ENCODE data around the gene NCOA4.
"Not testable (repeated sequence)": the region's sequence is repeated elsewhere in the genome, so short reads cannot be mapped to it uniquely, and the experiment has no call there.

Gene NCOA4

DNA sequence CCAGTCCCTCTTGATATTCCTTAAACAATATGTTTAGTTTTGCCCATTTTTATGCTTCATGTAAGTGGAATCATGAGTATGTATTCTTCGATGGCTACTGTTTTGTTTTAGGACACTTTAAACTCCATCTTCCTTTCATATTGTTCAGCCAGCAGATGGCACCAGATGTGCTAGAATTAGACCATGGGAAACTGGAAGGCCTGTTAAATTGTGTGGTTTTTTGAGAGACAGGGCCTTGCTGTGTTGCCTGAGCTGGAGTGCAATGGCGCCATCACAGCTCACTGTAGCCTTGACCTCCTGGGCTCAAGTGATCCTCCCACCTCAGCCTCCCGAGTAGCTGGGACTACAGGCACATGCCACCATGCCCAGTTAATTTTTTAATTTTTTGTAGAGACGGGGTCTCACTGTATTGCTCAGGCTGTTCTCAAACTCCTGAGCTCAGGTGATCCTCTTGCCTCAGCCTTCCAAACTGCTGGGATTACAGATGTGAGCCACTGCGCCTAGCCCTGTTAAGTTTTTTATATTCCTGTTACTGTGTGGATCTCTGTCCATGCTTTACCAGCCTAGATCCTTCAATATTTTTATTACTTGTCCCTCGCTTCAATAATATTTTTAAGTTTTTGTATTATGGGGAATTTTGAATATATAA is 46.8 kb downstream of the NCOA4 start:
- H3K36me3 ChIP-seq (ENCODE audit: control insufficient read depth in 2 of 2, insufficient read depth in 1 of 2, low read length in 2 of 2) = peaks cover 0 to 35% of the 10 kb centered on the region in 2 experiments; a peak in 2 of 3 replicates
- POLR2A ChIA-PET; CTCF ChIA-PET; H3K9me3 ChIP-seq (ENCODE audit: control insufficient read depth, insufficient read depth, low read depth, low read length); H3K4me3 ChIP-seq (ENCODE audit: low read depth, low read length); H3K4me1 ChIP-seq (ENCODE audit: control insufficient read depth, insufficient read depth, low read length); H3K27ac ChIP-seq (ENCODE audit: extremely low read depth, low read depth, low read length): not testable (repeated sequence)
- TF ChIP-seq CTCF (tag by site-specific recombination; IDR thresholded peaks at IDR 0.05) = peak; percentile 36; the same call in 1 of the 2 replicates
- TF ChIP-seq ZNF654 (tag by site-specific recombination; IDR thresholded peaks at IDR 0.05; ENCODE audit: low read depth) = peak; percentile 71

DNA sequence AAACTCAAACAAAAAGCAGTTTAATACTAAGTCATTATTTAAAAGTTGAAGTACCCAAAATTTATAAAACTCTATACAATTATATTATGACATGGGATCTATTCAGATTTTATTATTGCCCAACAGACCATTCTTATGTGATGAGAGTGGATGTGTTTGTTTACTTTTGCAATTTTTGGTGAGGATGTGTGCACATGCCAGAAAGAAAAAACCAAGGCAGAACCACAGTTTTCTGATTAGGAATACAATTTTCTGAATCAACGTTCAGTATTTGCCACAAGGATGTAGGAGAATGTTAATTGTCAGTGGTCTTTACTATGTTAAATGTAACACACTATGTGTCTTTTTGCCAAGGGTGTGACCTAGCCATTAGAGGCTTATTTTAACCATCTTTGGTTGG is 49.1 kb downstream of the NCOA4 start:
- H3K4me3 ChIP-seq (ENCODE audit: low read depth, low read length); H3K9me3 ChIP-seq (ENCODE audit: control insufficient read depth, insufficient read depth, low read depth, low read length); H3K27ac ChIP-seq (ENCODE audit: extremely low read depth, low read depth, low read length); POLR2A ChIA-PET; H3K4me1 ChIP-seq (ENCODE audit: control insufficient read depth, insufficient read depth, low read length): not testable (repeated sequence)
- CTCF ChIA-PET = interaction anchor here (0.6 kb wide), 1 partner anchor 42 kb away, joined by 4 read pairs; no protein-coding TSS in a partner anchor
- peaks cover 5 to 25% of the 10 kb centered on the region in 2 experiments; a peak in 2 of 3 replicates for H3K36me3 ChIP-seq (ENCODE audit: control insufficient read depth in 2 of 2, insufficient read depth in 1 of 2, low read length in 2 of 2)

- peaks cover 5 to 16% of the 10 kb centered on the region in 2 experiments; a peak in 2 of 3 replicates for H3K36me3 ChIP-seq (ENCODE audit: control insufficient read depth in 2 of 2, insufficient read depth in 1 of 2, low read length in 2 of 2)
- CTCF ChIA-PET; POLR2A ChIA-PET; H3K4me1 ChIP-seq (ENCODE audit: control insufficient read depth, insufficient read depth, low read length); H3K9me3 ChIP-seq (ENCODE audit: control insufficient read depth, insufficient read depth, low read depth, low read length); H3K4me3 ChIP-seq (ENCODE audit: low read depth, low read length); H3K27ac ChIP-seq (ENCODE audit: extremely low read depth, low read depth, low read length): not testable (repeated sequence)
Observed at GRCh38 chr10:45978554-45978953, 51.9 kb downstream of the NCOA4 start.

- CTCF ChIA-PET; H3K27ac ChIP-seq (ENCODE audit: extremely low read depth, low read depth, low read length); H3K4me3 ChIP-seq (ENCODE audit: low read depth, low read length); H3K4me1 ChIP-seq (ENCODE audit: control insufficient read depth, insufficient read depth, low read length); H3K9me3 ChIP-seq (ENCODE audit: control insufficient read depth, insufficient read depth, low read depth, low read length); POLR2A ChIA-PET: not testable (repeated sequence)
- peaks cover 5 to 12% of the 10 kb centered on the region in 2 experiments; a peak in 2 of 3 replicates for H3K36me3 ChIP-seq (ENCODE audit: control insufficient read depth in 2 of 2, insufficient read depth in 1 of 2, low read length in 2 of 2)
Observed at GRCh38 chr10:45974041-45974440, 56.4 kb downstream of the NCOA4 start.

DNA sequence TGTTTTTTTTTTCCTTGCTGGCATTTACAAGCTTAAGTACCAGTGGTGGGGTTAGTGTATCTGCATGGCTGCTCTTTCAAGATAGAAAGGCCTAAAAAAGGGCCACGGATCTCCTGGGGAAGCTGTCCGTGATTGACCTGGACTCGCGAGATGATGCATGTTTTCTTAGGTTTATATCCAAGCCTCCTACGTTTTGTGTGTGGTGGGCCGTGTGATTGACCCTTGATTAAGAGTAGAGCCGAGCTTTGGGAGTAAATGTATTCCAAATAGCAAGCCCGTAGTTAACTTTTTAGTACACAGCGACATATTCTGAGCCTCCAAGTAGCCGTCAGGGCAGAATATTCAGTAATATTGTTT is 57.6 kb downstream of the NCOA4 start:
- peak overlapping the region; percentile 64 for H3K4me3 ChIP-seq (ENCODE audit: low read depth, low read length)
- 0 out of 2 replicates have a peak, but pooled peaks have one; percentile 8 for TF ChIP-seq ZBTB8A (tag by site-specific recombination; IDR thresholded peaks at IDR 0.05)
- 0 out of 2 replicates have a peak, but pooled peaks have one; percentile 9 for TF ChIP-seq SP7 (tag by site-specific recombination; IDR thresholded peaks at IDR 0.05)
- CTCF ChIA-PET = interaction anchor here (0.7 kb wide), 1 partner anchor 252 kb away, joined by 3 read pairs; no protein-coding TSS in a partner anchor
- peak overlapping the region; percentile 81 for H3K27ac ChIP-seq (ENCODE audit: extremely low read depth, low read depth, low read length)
- not testable (repeated sequence) for H3K4me1 ChIP-seq (ENCODE audit: control insufficient read depth, insufficient read depth, low read length); H3K9me3 ChIP-seq (ENCODE audit: control insufficient read depth, insufficient read depth, low read depth, low read length)
- peaks cover 2 to 10% of the 10 kb centered on the region in 2 experiments; a peak in 2 of 3 replicates for H3K36me3 ChIP-seq (ENCODE audit: control insufficient read depth in 2 of 2, insufficient read depth in 1 of 2, low read length in 2 of 2)
- POLR2A ChIA-PET = interaction anchor here (0.6 to 1.4 kb wide), 2 partner anchors 50 to 85 kb away, joined by 4 to 6 read pairs; no protein-coding TSS in a partner anchor

GRCh38 chr10:45972106-45972812 is 58.2 kb downstream of the NCOA4 start, which contains the start of gene TIMM23:
Gene TIMM23 (plus strand): TSS chr10:45972489. CDS start chr10:45972625, 136 bp downstream.
- not testable (repeated sequence) for H3K4me1 ChIP-seq (ENCODE audit: control insufficient read depth, insufficient read depth, low read length); H3K9me3 ChIP-seq (ENCODE audit: control insufficient read depth, insufficient read depth, low read depth, low read length); H3K36me3 ChIP-seq (ENCODE audit: control insufficient read depth in 2 of 2, insufficient read depth in 1 of 2, low read length in 2 of 2)
- Histone ChIP-seq H3K27ac (ENCODE audit: extremely low read depth, low read depth, low read length) (peak within 1 kb of the TSS; percentile 81), H3K4me3 (ENCODE audit: low read depth, low read length) (peak within 1 kb of the TSS; percentile 64)
- ChIA-PET POLR2A (interaction anchor here (0.5 to 1.4 kb wide), 2 partner anchors 51 to 63 kb away, joined by 3 to 6 read pairs; no protein-coding TSS in a partner anchor), CTCF (interaction anchor here (0.7 kb wide), 1 partner anchor 253 kb away, joined by 3 read pairs; no protein-coding TSS in a partner anchor)
- TF ChIP-seq, protein P1, sequence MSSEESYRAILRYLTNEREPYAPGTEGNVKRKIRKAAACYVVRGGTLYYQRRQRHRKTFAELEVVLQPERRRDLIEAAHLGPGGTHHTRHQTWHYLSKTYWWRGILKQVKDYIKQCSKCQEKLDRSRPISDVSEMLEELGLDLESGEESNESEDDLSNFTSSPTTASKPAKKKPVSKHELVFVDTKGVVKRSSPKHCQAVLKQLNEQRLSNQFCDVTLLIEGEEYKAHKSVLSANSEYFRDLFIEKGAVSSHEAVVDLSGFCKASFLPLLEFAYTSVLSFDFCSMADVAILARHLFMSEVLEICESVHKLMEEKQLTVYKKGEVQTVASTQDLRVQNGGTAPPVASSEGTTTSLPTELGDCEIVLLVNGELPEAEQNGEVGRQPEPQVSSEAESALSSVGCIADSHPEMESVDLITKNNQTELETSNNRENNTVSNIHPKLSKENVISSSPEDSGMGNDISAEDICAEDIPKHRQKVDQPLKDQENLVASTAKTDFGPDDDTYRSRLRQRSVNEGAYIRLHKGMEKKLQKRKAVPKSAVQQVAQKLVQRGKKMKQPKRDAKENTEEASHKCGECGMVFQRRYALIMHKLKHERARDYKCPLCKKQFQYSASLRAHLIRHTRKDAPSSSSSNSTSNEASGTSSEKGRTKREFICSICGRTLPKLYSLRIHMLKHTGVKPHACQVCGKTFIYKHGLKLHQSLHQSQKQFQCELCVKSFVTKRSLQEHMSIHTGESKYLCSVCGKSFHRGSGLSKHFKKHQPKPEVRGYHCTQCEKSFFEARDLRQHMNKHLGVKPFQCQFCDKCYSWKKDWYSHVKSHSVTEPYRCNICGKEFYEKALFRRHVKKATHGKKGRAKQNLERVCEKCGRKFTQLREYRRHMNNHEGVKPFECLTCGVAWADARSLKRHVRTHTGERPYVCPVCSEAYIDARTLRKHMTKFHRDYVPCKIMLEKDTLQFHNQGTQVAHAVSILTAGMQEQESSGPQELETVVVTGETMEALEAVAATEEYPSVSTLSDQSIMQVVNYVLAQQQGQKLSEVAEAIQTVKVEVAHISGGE (tag by site-specific recombination; conservative IDR thresholded peaks at IDR 0.05; ENCODE audit: low read depth) = peak; percentile 77
- TF ChIP-seq ZBTB17 (tag by site-specific recombination; IDR thresholded peaks at IDR 0.05) (0 out of 2 replicates have a peak, but pooled peaks have one; percentile 13), ZNF394 (tag by site-specific recombination; IDR thresholded peaks at IDR 0.05; ENCODE audit: borderline replicate concordance) (peak; percentile 26; the same call in 1 of the 2 replicates), ZEB2 (tag by site-specific recombination; IDR thresholded peaks at IDR 0.05) (0 out of 2 replicates have a peak, but pooled peaks have one; percentile 36), ZBTB26 (tag by site-specific recombination; optimal IDR thresholded peaks at IDR 0.05) (peak; percentile 56), SP2 (tag by site-specific recombination; IDR thresholded peaks at IDR 0.05) (peak; percentile 66), ZNF341 (tag by site-specific recombination; IDR thresholded peaks at IDR 0.05; ENCODE audit: low read depth) (peak; percentile 28)
